ENCODE results near the gene PARP2.
"Not testable (repeated sequence)": the region's sequence is repeated elsewhere in the genome, so short reads cannot be mapped to it uniquely, and the experiment has no call there.

The PARP2 gene

DNA sequence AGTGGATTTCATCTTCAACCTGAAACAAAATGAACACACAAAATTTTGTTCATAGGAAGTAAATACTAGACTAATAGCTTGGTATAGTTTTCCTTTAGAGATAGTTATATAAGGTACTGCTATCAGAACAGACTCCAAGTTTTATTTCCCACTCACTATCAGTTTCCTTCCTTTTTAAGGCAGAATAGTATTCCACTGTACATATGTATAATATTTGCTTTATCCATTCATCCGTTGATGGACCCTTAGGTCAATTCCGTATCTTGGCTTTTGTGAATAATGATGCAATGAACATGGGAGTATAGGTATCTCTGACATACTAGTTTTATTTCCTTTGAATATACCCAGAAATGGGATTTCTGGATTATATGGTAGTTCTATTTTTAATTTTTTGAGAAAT, 14.1 kb upstream of the PARP2 start:
- POLR2A ChIA-PET = interaction anchor here (0.6 to 9.7 kb wide), 2 partner anchors 9 to 13 kb away, joined by 3 to 162 read pairs; partner anchors contain the start of gene PARP2
- CTCF ChIA-PET = interaction anchor here (1.0 to 1.6 kb wide), 2 partner anchors 14 to 87 kb away, joined by 3 to 6 read pairs; partner anchors contain the start of gene PARP2
- TF ChIP-seq ZNF384 (IDR thresholded peaks at IDR 0.05) = no peak
- TF ChIP-seq CTBP1 (IDR thresholded peaks at IDR 0.05; ENCODE audit: borderline replicate concordance) = no peak
- no peak for TF ChIP-seq FOXA1 (IDR thresholded peaks at IDR 0.05)
- TF ChIP-seq ARNT (IDR thresholded peaks at IDR 0.05) = no peak
- no peak for TF ChIP-seq SUZ12 (IDR thresholded peaks at IDR 0.05)
- no peak for TF ChIP-seq FOXK2 (IDR thresholded peaks at IDR 0.05)
- no peak for TF ChIP-seq ELF4 (IDR thresholded peaks at IDR 0.05)
- no peak for TF ChIP-seq NFRKB (IDR thresholded peaks at IDR 0.05)
- TF ChIP-seq BHLHE40 (IDR thresholded peaks at IDR 0.05; ENCODE audit: borderline replicate concordance) = no peak
- TF ChIP-seq HDGF (IDR thresholded peaks at IDR 0.05; ENCODE audit: borderline replicate concordance) = no peak
- no peak for TF ChIP-seq TARDBP (IDR thresholded peaks at IDR 0.05)
- TF ChIP-seq LEF1 (IDR thresholded peaks at IDR 0.05; ENCODE audit: borderline replicate concordance) = no peak
- no peak for TF ChIP-seq FOXM1 (IDR thresholded peaks at IDR 0.05; ENCODE audit: borderline replicate concordance)
- TF ChIP-seq SP1 (IDR thresholded peaks at IDR 0.05) = no peak
- DNase-seq (ENCODE audit: extremely low spot score) = no peak

DNA sequence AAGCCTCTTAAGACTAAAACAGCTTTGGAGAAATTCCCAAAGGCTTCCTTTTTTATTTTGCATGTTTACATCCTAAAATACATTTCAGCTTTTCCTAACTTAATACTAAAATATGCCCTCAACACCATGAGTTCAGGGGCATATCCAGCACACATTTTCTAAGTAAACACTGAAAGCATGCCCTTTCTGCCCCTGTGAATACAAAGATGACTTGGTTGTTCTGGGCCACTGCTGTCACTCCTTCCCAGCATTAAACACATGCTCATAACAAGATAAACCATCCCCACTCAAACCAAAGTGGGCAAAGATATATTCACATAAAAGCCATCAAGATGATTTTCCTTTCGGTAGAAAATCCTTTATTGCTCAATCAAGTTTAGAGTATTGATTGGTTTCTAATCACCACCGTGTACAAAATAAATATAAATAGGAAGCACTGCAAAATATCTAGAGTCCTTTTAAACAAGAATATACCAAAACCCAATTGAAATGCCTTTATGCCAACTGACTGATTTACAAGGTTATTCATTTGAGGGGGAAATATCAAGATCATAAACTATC, 12.3 kb upstream of the PARP2 start:
- ChIA-PET POLR2A (interaction anchor here (2.1 to 9.7 kb wide), 2 partner anchors 11 to 139 kb away, joined by 10 to 162 read pairs; partner anchors contain the start of genes PARP2 and PNP), CTCF (interaction anchor here (0.7 kb wide), 1 partner anchor 81 kb away, joined by 3 read pairs; no protein-coding TSS in a partner anchor)
- no peak for DNase-seq (ENCODE audit: extremely low spot score)
- TF ChIP-seq CTBP1 (IDR thresholded peaks at IDR 0.05; ENCODE audit: borderline replicate concordance) (no peak), FOXA1 (IDR thresholded peaks at IDR 0.05) (no peak), NFRKB (IDR thresholded peaks at IDR 0.05) (no peak), FOXK2 (IDR thresholded peaks at IDR 0.05) (no peak), BHLHE40 (IDR thresholded peaks at IDR 0.05; ENCODE audit: borderline replicate concordance) (no peak), TARDBP (IDR thresholded peaks at IDR 0.05) (no peak), HDGF (IDR thresholded peaks at IDR 0.05; ENCODE audit: borderline replicate concordance) (no peak), ELF4 (IDR thresholded peaks at IDR 0.05) (no peak)

DNA sequence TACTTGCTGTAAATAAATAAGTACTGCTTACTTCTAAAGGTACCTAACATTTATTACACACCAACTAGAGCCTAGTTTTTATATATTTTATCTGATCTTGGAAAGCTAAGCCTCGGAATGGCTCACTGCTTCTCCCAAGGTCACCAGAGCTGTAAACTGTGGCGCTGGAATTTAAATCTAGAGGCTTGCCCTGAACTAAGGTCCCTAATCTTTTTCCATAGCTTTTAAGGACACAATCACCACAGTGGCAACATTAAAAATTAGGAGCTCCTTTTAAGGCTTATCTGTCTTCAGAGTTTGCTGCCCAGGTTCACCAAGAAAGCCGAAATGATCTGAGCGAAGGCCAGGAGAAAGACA, 11.0 kb upstream of the PARP2 start:
- DNase-seq (ENCODE audit: extremely low spot score) = no peak
- ChIA-PET CTCF (interaction anchor here (1.0 to 1.9 kb wide), 2 partner anchors 9 to 83 kb away, joined by 3 to 4 read pairs; no protein-coding TSS in a partner anchor), POLR2A (interaction anchor here (0.6 to 9.7 kb wide), 8 partner anchors 10 to 351 kb away, joined by 3 to 162 read pairs (median 4); partner anchors contain the start of genes APEX1, OSGEP, PARP2 and PIP4P1)
- TF ChIP-seq HDGF (IDR thresholded peaks at IDR 0.05; ENCODE audit: borderline replicate concordance) (no peak), FOXK2 (IDR thresholded peaks at IDR 0.05) (no peak), BHLHE40 (IDR thresholded peaks at IDR 0.05; ENCODE audit: borderline replicate concordance) (no peak), ZNF384 (IDR thresholded peaks at IDR 0.05) (no peak), SP1 (IDR thresholded peaks at IDR 0.05) (no peak), ARNT (IDR thresholded peaks at IDR 0.05) (no peak), FOXA1 (IDR thresholded peaks at IDR 0.05) (no peak), NFRKB (IDR thresholded peaks at IDR 0.05) (no peak), L3MBTL2 (conservative IDR thresholded peaks at IDR 0.05) (no peak), ELF4 (IDR thresholded peaks at IDR 0.05) (no peak), SUZ12 (IDR thresholded peaks at IDR 0.05) (no peak), LEF1 (IDR thresholded peaks at IDR 0.05; ENCODE audit: borderline replicate concordance) (no peak), FOXM1 (IDR thresholded peaks at IDR 0.05; ENCODE audit: borderline replicate concordance) (no peak), TARDBP (IDR thresholded peaks at IDR 0.05) (no peak), CTBP1 (IDR thresholded peaks at IDR 0.05; ENCODE audit: borderline replicate concordance) (no peak)
- TF ChIP-seq, protein P1, sequence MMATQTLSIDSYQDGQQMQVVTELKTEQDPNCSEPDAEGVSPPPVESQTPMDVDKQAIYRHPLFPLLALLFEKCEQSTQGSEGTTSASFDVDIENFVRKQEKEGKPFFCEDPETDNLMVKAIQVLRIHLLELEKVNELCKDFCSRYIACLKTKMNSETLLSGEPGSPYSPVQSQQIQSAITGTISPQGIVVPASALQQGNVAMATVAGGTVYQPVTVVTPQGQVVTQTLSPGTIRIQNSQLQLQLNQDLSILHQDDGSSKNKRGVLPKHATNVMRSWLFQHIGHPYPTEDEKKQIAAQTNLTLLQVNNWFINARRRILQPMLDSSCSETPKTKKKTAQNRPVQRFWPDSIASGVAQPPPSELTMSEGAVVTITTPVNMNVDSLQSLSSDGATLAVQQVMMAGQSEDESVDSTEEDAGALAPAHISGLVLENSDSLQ (IDR thresholded peaks at IDR 0.05) = no peak

DNA sequence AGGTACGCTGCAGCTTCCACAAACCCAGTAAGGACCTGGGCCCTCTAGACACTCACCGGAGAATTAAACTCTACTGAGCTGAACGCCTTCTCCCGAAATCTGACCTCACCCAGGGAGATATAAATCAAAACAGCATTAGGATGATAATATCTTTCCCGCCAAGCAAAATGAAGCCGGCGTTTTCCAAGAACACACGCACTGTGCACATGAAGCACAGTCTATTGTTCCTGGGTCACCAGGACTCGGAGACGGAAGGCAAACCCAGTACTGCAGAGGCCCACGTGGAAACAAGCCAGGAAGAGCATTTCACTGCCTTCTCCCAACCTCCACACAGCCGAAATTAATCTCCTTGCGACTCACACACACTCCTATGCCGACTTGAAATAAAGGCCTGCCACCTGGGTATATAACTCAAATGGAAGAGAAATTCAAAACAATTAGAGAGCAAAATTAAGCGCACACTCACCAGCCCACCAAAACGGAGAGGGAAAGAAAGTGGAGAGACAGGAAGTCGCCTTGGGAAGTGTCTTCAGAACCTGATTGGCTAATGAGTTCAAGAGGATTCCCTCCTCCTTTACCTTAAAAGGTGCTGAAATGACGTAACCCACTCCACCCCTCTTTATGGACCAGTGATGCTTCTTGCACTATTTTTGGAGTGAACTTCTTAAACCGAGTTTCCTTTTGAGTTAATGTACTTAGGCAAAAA, 10.5 kb upstream of the PARP2 start, which contains the start of gene CCNB1IP1:
Gene CCNB1IP1 (minus strand): TSS at position 492 of the 706 bp plus-strand sequence. CDS start 16,756 bp downstream, outside the sequence.
- peak; percentile 79 for DNase-seq (ENCODE audit: extremely low spot score)
- TF ChIP-seq, protein P1 (IDR thresholded peaks at IDR 0.05) = no peak
- TF ChIP-seq FOXA1 (IDR thresholded peaks at IDR 0.05) = no peak
- TF ChIP-seq ELF4 (IDR thresholded peaks at IDR 0.05) = peak; percentile 82
- no peak for TF ChIP-seq TARDBP (IDR thresholded peaks at IDR 0.05)
- peak; percentile 88 for TF ChIP-seq L3MBTL2 (conservative IDR thresholded peaks at IDR 0.05)
- TF ChIP-seq CTBP1 (IDR thresholded peaks at IDR 0.05; ENCODE audit: borderline replicate concordance) = 0 out of 2 replicates have a peak, but pooled peaks have one; percentile 43
- no peak for TF ChIP-seq FOXM1 (IDR thresholded peaks at IDR 0.05; ENCODE audit: borderline replicate concordance)
- ChIA-PET POLR2A (interaction anchor here (0.6 to 9.7 kb wide), 9 partner anchors 9 to 350 kb away, joined by 3 to 162 read pairs (median 3); partner anchors contain the start of genes APEX1, OSGEP, PARP2 and PIP4P1), CTCF (interaction anchor here (1.0 to 1.9 kb wide), 2 partner anchors 9 to 83 kb away, joined by 3 to 4 read pairs; no protein-coding TSS in a partner anchor)

DNA sequence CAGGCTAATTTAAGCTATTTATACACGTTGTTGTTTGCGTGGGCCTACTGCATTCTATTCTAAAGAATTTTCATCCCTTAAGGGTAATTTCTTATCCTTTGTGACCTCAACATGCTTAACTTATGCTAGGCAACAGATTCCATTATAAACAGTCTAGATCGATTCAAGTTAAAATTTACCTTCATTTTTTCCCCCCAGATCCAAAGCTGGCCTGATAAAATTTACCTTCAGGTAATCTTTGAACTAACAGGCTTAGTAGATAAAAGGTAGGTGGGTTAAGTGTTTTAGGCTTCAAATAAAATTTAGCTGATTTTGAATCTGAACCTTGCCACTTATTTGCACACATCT, 10.0 kb upstream of the PARP2 start:
- no peak for TF ChIP-seq LEF1 (IDR thresholded peaks at IDR 0.05; ENCODE audit: borderline replicate concordance)
- TF ChIP-seq BHLHE40 (IDR thresholded peaks at IDR 0.05; ENCODE audit: borderline replicate concordance) = no peak
- no peak for TF ChIP-seq FOXM1 (IDR thresholded peaks at IDR 0.05; ENCODE audit: borderline replicate concordance)
- POLR2A ChIA-PET = interaction anchor here (1.2 to 9.7 kb wide), 4 partner anchors 9 to 128 kb away, joined by 3 to 162 read pairs (median 8); partner anchors contain the start of genes APEX1, OSGEP, PARP2 and PIP4P1
- CTCF ChIA-PET = interaction anchor here (1.9 kb wide), 1 partner anchor 8 kb away, joined by 4 read pairs; no protein-coding TSS in a partner anchor
- no peak for DNase-seq (ENCODE audit: extremely low spot score)

DNA sequence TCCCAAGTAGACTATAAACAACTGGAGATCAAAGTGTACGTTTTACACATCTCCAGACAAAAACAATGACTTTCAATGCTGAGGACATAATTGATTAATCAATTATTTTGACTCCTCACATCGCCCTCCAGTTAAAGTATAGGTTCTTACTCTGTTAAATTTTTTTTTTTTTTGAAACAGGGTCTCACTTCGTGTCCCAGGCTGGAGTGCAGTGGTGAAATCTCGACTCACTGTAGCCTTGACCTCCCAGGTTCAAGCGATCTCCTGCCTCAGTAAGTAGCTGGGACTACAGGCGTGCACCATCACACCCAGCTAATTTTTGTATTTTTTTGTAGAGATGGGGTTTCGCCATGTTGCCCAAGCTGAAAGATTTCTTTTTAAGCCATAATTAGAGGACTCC, 9.4 kb upstream of the PARP2 start:
- CTCF ChIA-PET = interaction anchor here (0.9 kb wide), 1 partner anchor 81 kb away, joined by 3 read pairs; no protein-coding TSS in a partner anchor
- TF ChIP-seq L3MBTL2 (conservative IDR thresholded peaks at IDR 0.05) (no peak), ELF4 (IDR thresholded peaks at IDR 0.05) (no peak), SP1 (IDR thresholded peaks at IDR 0.05) (no peak), LEF1 (IDR thresholded peaks at IDR 0.05; ENCODE audit: borderline replicate concordance) (no peak), ARNT (IDR thresholded peaks at IDR 0.05) (no peak), HDGF (IDR thresholded peaks at IDR 0.05; ENCODE audit: borderline replicate concordance) (no peak), SUZ12 (IDR thresholded peaks at IDR 0.05) (no peak), FOXM1 (IDR thresholded peaks at IDR 0.05; ENCODE audit: borderline replicate concordance) (no peak), FOXK2 (IDR thresholded peaks at IDR 0.05) (no peak), FOXA1 (IDR thresholded peaks at IDR 0.05) (no peak), BHLHE40 (IDR thresholded peaks at IDR 0.05; ENCODE audit: borderline replicate concordance) (no peak), ZNF384 (IDR thresholded peaks at IDR 0.05) (no peak), NFRKB (IDR thresholded peaks at IDR 0.05) (no peak)
- TF ChIP-seq, protein P1 (IDR thresholded peaks at IDR 0.05) = no peak
- POLR2A ChIA-PET = interaction anchor here (1.2 to 9.7 kb wide), 3 partner anchors 8 to 127 kb away, joined by 3 to 162 read pairs (median 12); partner anchors contain the start of genes APEX1, OSGEP, PARP2 and PIP4P1
- DNase-seq (ENCODE audit: extremely low spot score) = no peak

DNA sequence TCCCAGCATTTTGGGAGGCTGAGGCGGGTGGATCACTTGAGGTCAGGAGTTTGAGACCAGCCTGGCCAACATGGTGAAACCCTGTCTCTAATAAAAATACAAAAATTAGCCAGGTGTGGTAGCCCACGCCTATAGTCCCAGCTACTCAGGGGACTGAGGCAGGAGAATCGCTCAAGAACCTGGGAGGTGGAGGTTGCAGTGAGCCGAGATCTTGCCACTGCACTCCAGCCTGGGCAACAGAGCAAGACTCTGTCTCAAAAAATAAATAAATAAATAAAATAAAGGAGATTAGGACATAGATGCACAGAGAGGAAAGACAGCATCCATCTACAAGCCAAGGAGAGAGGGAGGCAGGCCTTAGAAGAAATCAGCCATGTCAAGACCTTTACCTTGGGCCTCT, 2.4 kb upstream of the PARP2 start:
- ChIA-PET POLR2A (interaction anchor here (3.7 to 4.6 kb wide), 2 partner anchors 11 to 114 kb away, joined by 37 to 162 read pairs; partner anchors contain the start of genes APEX1, CCNB1IP1 and OSGEP), CTCF (interaction anchor here (1.0 to 1.8 kb wide), 2 partner anchors 8 to 14 kb away, joined by 4 to 8 read pairs; partner anchors contain the start of gene CCNB1IP1)
- DNase-seq (ENCODE audit: extremely low spot score) = not testable (repeated sequence)
